Amniotic epithelial cell (primary cell): ENCODE results near the gene SHISA6.

Experiments used
- DNase-seq: peaks from one replicate; pipeline ENCODE4 v3.0.0-alpha.2; 2010; ENCODE audit warnings: low read depth

SHISA6 gene

GRCh38 chr17:11598274-11599221 is 357.5 kb downstream of the SHISA6 start, which contains the start of gene DNAH9:
TSS of gene DNAH9 (plus strand) at chr17:11598470. CDS start at chr17:11598499, 29 bp downstream.
- peak; percentile 2 for DNase-seq

- no peak for DNase-seq
Measured at GRCh38 chr17:11601661-11602060, 360.6 kb downstream of the SHISA6 start.

- DNase-seq = no peak
Measured at GRCh38 chr17:11608396-11608795, 367.4 kb downstream of the SHISA6 start.

- no peak for DNase-seq
Measured at GRCh38 chr17:11610999-11611566, 370.1 kb downstream of the SHISA6 start.

- no peak for DNase-seq
Measured at GRCh38 chr17:11612956-11613355, 371.9 kb downstream of the SHISA6 start.
